Duodenal mucosa (tissue), 2 donors: ENCODE data around the gene ACTA1.
"Not testable (repeated sequence)": the region's sequence is repeated elsewhere in the genome, so short reads cannot be mapped to it uniquely, and the experiment has no call there.

Source experiments
- H3K27ac ChIP-seq: one replicate; pipeline ENCODE4 v1.7.0; 2013; ENCODE audit warnings: low read depth, low read length
- H3K27me3 ChIP-seq, 2 donors: one replicate each; pipeline ENCODE4 v1.7.0; 2013; ENCODE audit warnings: low read length in 2 of 2, control low read depth in 1 of 2; ENCODE audit not compliant: insufficient read depth in 2 of 2, control insufficient read depth in 1 of 2
- H3K36me3 ChIP-seq, 2 donors: one replicate each; pipeline ENCODE4 v1.7.0; 2013; ENCODE audit warnings: low read length in 2 of 2, control low read depth in 1 of 2; ENCODE audit not compliant: insufficient read depth in 2 of 2, control insufficient read depth in 1 of 2
- H3K4me1 ChIP-seq, 2 donors: one replicate each; pipeline ENCODE4 v1.7.0; 2013; ENCODE audit warnings: low read length in 2 of 2, control low read depth in 1 of 2; ENCODE audit not compliant: insufficient read depth in 2 of 2, control insufficient read depth in 1 of 2
- H3K4me3 ChIP-seq, 2 donors: one replicate each; pipeline ENCODE4 v1.7.0; 2013; ENCODE audit warnings: low read length in 2 of 2, low read depth in 1 of 2
- H3K9ac ChIP-seq, 2 donors: one replicate each; pipeline ENCODE4 v1.7.0; 2013; ENCODE audit warnings: low read length in 2 of 2, low read depth in 1 of 2
- H3K9me3 ChIP-seq, 2 donors: one replicate each; pipeline ENCODE4 v1.7.0; 2013; ENCODE audit warnings: low read length in 2 of 2, control low read depth in 1 of 2; ENCODE audit not compliant: control insufficient read depth in 1 of 2

The ACTA1 gene

DNA sequence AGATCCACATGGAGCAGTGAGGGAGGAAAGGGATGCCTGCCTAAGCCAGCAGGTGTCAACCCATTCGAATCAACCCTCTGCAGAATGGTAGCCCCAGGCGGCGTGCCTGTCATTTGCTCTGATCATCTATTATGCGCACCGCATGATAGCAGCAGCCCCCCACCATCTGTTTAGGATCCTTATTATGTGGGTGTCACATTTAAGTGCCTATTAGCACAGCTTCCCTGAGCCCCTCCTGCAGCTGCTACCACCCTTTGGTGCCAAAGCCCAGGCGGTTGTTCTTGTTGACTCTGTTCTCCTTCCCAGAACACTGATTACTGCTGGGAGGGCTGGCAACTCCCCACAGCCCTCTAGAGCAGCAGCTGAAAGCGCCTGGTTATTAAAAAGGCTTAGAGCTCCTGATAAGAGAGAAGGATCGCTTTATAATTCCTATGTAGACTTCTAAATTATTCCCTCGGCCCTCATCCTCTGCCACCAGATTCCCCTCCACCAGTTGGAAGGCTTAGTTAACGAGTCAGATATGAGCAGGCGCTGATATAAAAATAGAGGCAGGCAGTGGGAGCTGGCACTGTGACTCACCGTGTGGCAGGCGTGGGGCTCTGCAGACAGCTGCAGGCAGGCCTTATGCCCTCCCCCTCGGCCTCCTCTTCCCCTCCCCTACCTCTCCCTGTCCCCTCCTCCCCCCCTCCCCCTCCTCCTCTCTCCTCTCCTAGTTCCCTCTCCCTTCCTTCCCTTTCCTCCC, 23.0 kb downstream of the ACTA1 start:
- Histone ChIP-seq H3K4me3 (peak overlapping the region in 1 of 2 donors; percentile 54), H3K27ac (no peak overlapping the region), H3K9me3 (no peaks in the 10 kb centered on the region), H3K9ac (no peak overlapping the region), H3K36me3 (no peaks in the 10 kb centered on the region), H3K4me1 (peaks cover 20 to 35% of the 10 kb centered on the region in 2 donors), H3K27me3 (peaks cover 26 to 32% of the 10 kb centered on the region in 2 donors)

DNA sequence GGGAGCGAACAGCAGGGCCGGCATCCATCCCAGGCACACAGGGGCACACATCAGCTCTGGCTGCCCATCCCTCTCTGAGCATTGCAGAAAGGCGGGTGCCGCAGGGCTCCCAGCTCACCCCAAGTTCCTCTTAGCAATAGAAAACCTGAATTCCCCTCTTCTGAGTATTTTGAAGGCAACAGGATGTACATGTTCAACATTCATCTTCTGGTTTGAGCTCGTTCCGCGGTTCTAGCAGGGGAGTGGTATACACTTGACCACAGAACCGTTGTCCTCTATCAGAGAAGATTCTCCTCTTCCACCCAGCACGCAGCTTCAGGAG, 23.6 kb downstream of the ACTA1 start:
- Histone ChIP-seq H3K4me1 (peaks cover 20 to 35% of the 10 kb centered on the region in 2 donors), H3K9me3 (no peaks in the 10 kb centered on the region), H3K4me3 (peak overlapping the region in 1 of 2 donors; percentile 54), H3K9ac (no peak overlapping the region), H3K36me3 (no peaks in the 10 kb centered on the region), H3K27me3 (peaks cover 26 to 32% of the 10 kb centered on the region in 2 donors), H3K27ac (no peak overlapping the region)

DNA sequence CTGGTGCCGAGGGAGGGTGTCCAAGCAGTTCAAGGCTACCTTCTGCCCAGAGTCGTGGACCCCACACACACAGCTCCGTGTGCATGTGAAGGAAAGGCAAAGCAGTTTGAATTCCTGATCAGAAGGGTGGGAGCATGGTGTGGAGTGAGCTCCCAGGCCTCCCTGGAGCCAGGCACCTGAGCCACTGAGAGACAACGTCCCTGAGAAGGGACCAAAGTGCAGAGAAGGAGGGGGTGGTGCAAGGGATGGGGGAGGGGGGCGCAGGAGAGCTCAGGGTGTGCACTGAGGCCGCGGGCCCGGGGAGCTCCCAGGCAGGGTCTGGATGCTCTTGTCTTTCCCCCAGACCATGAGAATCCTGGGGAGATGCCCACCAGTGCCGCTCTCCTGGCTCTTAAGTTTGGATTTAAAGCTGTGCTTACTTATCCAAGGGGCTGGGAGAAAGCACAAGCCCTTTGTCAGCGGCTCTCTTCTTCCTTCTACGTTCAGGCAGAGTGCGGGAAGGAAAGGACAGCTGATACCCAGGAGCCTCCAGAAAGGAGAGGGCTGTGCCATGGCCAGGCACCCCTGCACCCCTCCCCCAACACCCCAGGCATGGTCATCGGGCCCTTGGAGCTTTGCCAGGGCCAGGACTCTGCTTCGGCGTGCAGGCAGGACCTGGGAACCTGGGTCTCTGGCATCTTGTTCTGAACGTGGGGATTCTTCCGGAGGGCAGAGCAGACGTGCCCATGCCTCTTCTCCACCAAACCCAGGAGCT, 24.1 kb downstream of the ACTA1 start:
- Histone ChIP-seq H3K4me1 (peaks cover 20 to 35% of the 10 kb centered on the region in 2 donors), H3K4me3 (peak overlapping the region; percentile 37 to 54), H3K27ac (no peak overlapping the region), H3K36me3 (no peaks in the 10 kb centered on the region), H3K9ac (no peak overlapping the region), H3K9me3 (no peaks in the 10 kb centered on the region), H3K27me3 (peaks cover 26 to 32% of the 10 kb centered on the region in 2 donors)

DNA sequence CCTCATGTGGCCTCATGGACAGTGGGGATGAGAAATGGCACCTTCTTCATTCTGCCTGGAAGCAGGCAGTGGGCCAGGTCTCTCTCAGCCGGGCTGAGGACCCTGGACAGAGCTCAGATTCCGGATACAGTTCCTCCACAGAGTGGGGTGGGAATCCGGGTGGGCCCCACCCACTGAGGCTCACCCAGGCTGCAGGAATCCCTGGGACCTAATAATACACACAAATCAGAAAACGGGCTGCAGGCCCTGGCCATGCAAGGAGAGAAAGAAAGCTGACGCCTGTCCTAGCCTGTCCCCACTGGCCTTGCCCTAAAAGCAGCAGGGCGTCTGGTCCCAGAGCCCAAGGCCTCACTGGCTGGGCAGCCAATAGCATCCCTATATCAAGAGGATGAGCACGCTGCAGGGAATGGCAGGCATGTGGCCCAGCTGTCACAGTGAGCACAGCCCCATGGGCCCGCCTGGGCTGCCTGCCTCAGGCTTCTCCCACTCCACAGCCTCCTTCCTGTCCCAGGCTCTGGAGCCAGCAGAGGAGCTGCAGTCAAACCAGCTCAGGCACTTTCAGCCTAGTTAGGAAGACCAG, 25.3 kb downstream of the ACTA1 start:
- Histone ChIP-seq H3K27ac (no peak overlapping the region), H3K27me3 (peaks cover 26 to 36% of the 10 kb centered on the region in 2 donors), H3K9me3 (no peaks in the 10 kb centered on the region), H3K36me3 (no peaks in the 10 kb centered on the region), H3K9ac (no peak overlapping the region), H3K4me3 (no peak overlapping the region), H3K4me1 (peaks cover 20 to 35% of the 10 kb centered on the region in 2 donors)

DNA sequence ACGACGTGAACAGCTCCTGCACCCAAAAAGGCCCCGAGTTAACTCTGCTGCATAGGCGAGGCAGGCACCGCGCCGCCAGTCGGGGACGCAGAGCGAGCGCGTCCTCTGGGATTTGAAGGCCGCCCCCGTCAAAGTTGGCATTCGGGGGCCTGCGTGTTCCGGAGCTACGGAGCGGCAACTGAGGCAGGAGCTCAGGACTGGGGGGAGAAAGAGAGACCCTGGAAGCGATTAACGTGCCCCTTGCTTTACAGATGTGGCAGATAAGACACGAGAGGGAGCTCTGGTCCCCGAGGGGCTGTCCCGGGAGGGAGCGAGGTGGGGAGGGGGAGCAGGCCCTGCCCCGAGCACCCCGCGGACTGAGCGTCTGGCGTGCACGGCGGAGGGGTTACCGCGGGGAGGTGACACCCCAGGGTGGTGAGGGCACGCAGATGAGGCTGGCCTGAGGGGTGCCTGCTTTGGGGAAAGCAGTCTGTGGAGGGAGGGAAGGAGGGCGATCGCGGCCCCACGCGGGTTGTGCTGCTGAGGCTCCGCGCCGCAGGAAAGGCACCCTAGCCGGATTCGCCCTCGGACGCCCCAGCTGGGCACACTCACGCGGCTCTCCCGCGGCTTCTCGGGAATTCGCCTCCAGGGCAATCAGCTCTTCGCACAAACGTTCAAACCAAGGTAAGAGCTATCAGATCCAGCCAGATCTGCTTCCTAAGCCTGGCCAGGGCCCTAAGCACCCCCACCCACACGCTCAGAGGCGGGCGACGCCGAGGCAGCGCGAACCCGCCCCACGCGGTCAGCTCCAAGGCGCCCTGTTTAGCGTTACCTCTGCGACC, 26.5 kb downstream of the ACTA1 start:
- Histone ChIP-seq H3K27me3 (peaks cover 36% of the 10 kb centered on the region in 2 donors), H3K4me3 (peak overlapping the region; percentile 47 to 60), H3K9ac (no peak overlapping the region), H3K27ac (no peak overlapping the region), H3K36me3 (no peaks in the 10 kb centered on the region), H3K4me1 (peaks cover 20 to 35% of the 10 kb centered on the region in 2 donors), H3K9me3 (no peaks in the 10 kb centered on the region)

DNA sequence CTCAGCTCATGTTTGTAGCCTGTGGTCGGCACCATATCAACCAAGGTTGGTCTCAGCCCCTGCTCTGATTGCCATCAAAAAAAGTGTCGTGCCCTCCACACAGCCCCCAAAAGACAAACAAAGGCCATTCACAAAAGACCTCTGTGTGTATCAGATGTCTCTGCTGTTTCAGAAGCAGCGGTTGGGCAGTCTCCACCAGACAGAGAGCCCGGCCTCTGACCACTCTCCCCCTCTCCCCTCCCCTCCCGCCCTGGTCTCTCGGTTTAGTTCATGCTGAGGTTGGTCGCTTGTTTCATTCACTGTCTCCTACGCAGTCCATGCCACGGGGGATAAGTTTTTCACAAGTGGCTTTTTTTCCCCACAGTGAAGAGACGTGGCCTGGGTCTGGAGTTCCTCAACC, 27.1 kb downstream of the ACTA1 start:
- H3K4me3 ChIP-seq: peak overlapping the region; percentile 47 to 60
- H3K27ac ChIP-seq: no peak overlapping the region
- H3K9me3 ChIP-seq: no peaks in the 10 kb centered on the region
- no peak overlapping the region for H3K9ac ChIP-seq
- H3K27me3 ChIP-seq: peaks cover 36 to 40% of the 10 kb centered on the region in 2 donors
- no peaks in the 10 kb centered on the region for H3K36me3 ChIP-seq
- peaks cover 20 to 35% of the 10 kb centered on the region in 2 donors for H3K4me1 ChIP-seq

DNA sequence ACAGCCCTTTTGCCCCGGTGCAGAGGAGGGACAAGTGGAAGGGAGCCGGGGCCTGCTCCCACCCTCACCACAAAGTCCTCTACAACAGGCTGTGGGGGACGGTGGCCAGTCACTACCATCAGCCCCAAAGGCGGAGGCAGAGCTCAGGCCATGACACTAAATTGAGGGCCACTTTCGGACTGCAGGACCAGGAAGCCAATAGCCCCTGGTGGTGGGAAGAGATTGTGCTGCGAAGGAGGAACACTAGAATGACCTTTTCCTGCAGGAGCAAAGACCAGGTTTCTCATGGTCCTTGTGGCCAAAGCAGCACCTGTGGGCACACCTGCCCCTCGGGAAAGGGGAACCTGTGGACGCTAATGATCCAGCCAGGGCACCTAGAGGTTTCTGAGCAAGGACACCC, 30.3 kb downstream of the ACTA1 start:
- H3K4me3 ChIP-seq: no peak overlapping the region
- peaks cover 0 to 11% of the 10 kb centered on the region in 2 donors for H3K4me1 ChIP-seq
- H3K9ac ChIP-seq: no peak overlapping the region
- peaks cover 31% of the 10 kb centered on the region in 2 donors for H3K27me3 ChIP-seq
- H3K36me3 ChIP-seq: no peaks in the 10 kb centered on the region
- no peaks in the 10 kb centered on the region for H3K9me3 ChIP-seq
- H3K27ac ChIP-seq: no peak overlapping the region

DNA sequence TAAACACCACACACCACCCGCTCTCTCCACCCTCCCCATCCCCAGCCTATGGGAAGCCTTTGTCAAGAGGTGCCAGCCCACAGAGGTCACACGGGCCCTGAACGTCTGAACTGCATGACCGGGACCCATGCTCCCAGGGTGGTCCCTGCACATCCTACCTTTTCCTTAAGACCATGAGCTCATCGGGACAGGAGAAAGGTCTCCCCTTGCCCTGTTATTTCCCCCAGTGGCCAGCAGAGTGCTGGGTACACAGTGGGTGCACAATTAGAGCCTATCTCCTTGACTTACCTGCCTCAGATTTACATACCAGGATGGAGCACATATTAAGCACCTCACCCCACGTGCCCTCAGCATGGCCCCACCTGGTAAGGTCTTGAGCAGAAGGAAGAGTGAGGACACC, 30.9 kb downstream of the ACTA1 start:
- no peak overlapping the region for H3K27ac ChIP-seq
- H3K27me3 ChIP-seq: peaks cover 25 to 26% of the 10 kb centered on the region in 2 donors
- peaks cover 0 to 9% of the 10 kb centered on the region in 2 donors for H3K4me1 ChIP-seq

DNA sequence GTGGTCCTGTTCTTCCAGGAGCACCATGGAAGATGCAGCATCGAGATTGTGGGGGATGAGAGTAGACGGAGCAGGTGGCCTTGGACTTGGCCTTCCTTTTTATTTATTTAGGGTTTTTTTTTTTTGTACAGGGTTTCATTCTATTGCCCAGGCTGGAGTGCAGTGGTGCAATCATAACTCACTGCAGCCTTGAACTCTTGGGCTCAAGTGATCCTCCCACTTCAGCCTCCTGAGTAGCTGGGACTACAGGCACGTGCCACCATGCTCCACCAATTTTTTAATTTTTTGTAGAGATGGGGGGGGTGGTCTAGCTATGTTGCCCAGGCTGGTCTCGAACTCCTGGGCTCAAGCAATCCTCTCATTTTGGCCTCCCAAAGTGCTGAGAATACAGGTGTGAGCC, 31.6 kb downstream of the ACTA1 start:
- H3K27me3 ChIP-seq: peaks cover 18 to 20% of the 10 kb centered on the region in 2 donors
- H3K9ac ChIP-seq, H3K27ac ChIP-seq, H3K36me3 ChIP-seq, H3K4me1 ChIP-seq, H3K9me3 ChIP-seq, H3K4me3 ChIP-seq: not testable (repeated sequence)

More for the DNA sequence above, 30.9 kb downstream of the ACTA1 start:
- no peaks in the 10 kb centered on the region for H3K9me3 ChIP-seq
- H3K36me3 ChIP-seq: no peaks in the 10 kb centered on the region
- no peak overlapping the region for H3K4me3 ChIP-seq
- no peak overlapping the region for H3K9ac ChIP-seq
